Measurements from ENCODE around the gene CHCHD5.

Gene CHCHD5

DNA sequence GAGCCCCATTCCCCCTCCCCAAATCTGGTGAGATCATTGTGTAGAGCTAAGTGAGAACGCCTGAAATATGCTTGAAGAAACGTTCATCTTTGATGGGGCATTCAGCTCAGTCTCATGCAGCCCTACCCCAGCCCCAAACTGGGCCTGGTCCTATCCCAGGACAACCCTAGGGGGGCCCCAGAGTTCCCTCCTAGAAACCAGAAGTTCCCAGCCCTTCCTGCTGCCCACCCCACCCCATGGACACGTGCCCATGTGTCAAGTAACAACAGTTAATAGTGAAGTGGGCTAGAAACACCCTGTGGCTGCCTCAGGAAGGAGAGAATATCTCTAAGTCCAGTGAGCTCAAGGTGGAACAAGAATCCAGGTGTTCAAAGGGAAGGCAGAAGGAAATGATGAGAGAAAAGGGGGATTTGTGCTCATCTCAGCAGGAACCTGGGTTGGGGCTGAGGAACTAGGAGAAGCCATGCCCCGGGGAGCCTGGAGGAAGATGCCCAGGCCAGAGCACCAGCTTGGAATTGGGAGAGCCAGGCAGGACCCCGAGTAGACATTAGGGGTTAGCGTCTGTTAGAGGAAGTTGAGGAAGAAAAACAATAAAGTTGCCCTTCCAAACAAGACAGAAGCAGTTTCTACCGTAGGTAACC is 41.2 kb downstream of the CHCHD5 start:
- H3K4me3 ChIP-seq (ENCODE audit: low read length): no peak overlapping the region
- TF ChIP-seq ZNF274 (IDR thresholded peaks at IDR 0.05; ENCODE audit: low read depth, low read length): no peak

DNA sequence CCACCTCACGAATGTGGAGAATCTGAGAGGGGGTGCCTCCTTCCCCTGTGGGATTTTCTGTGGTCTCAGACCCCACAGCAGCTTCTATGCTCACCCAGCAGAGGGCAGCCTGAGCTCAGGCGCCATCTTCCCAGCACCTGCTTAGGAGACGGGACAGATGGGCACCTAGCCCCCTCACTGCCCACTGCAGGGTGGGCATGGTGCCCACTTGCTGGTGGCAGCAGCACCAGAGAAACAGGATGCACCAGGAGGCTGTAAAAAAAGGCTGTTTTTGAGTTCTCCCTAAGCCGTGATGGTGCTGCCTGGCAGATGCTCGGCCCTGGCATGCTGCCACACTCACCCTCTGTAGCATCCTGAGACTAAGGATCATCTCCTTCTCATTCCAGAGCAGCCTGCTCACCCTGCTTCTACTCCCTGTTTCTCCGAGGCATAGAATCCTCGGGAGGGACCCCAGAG is 42.2 kb downstream of the CHCHD5 start:
- H3K4me3 ChIP-seq (ENCODE audit: low read length): no peak overlapping the region
- TF ChIP-seq ZNF274 (IDR thresholded peaks at IDR 0.05; ENCODE audit: low read depth, low read length): no peak

DNA sequence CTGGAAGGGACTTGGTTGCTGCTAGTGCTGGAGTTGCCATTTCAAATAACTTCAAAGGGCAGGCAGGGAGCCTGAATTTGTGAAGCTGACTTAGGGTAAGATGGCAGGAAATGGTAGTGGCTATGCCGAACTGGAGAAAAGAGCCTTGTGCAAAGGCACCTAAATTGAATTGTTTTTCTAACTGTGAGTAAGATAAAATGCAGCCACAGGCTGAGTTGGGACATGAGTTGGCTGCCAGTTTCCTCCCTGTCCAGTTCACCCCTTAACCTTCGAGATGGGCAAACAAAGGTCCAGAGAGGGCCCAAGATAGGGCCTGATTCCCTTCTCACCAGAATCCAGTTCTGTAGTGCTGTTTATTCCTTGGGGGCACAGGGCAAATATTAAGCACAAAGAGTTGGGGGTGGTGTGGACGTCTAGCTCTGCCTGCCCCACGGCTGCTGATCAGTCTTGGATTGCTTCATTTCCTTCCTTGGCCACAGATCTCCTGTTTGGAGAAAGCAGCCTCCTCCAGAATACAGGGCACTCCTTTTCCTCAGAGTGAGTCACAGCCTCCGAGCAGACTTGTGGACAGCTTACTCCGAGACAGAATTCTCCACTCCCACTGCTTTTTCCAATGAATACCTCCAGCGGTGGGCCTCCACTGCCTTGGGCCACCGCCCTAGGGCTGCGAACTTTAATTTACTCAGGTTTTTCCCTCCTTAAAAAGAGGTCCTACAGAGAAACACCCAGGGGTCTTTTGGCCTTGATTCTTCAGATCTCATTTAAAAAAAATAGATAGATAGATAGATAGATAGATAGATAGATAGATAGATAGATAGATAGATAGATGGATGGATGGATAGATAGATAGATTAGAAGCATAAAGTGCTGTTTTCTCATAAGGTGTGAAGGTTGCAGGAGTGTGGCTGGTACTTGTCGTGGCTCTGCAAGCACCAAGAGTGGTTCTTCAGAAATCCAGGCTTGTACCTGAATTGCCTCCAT is 42.9 kb downstream of the CHCHD5 start:
- no peak for TF ChIP-seq ZNF274 (IDR thresholded peaks at IDR 0.05; ENCODE audit: low read depth, low read length)
- no peak overlapping the region for H3K4me3 ChIP-seq (ENCODE audit: low read length)

DNA sequence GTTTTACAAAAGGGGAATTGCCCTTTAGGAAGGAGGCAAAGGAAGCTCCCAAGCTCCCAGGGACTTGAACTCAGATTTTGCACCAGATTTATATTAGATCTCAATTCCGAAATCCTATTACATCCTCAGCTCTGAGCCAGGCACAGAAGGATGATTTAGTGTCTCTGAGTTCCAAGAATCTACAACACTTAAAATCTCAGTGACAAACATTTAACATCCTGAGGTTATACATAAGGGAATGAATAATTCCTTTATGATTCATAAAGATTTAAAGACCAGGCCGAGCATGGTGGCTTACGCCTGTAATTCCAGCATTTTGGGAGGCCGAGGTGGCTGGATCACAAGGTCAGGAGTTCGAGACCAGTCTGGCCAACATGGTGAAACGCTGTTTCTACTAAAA is 44.8 kb downstream of the CHCHD5 start:
- no peak for TF ChIP-seq ZNF274 (IDR thresholded peaks at IDR 0.05; ENCODE audit: low read depth, low read length)
- no peak overlapping the region for H3K4me3 ChIP-seq (ENCODE audit: low read length)

DNA sequence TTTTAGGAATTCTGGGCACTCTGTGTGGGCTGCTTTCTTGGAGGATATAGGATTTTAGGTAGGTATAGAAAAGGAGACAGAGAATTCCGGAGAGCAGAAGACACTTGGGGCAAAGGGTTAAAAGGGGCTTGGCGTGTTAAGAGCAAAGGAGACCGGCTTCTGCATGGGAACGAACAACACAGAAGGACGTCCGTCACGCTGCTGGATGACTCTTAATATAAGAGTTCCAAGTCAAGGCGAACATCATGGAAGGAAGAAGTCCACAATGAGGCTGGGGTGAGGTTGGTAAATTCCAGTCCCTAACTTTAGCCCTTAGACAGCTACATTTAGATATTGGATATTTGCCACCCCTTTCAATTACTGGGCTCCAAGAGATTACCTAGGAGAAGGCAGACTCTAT is 45.4 kb downstream of the CHCHD5 start:
- no peak for TF ChIP-seq ZNF274 (IDR thresholded peaks at IDR 0.05; ENCODE audit: low read depth, low read length)
- no peak overlapping the region for H3K4me3 ChIP-seq (ENCODE audit: low read length)

DNA sequence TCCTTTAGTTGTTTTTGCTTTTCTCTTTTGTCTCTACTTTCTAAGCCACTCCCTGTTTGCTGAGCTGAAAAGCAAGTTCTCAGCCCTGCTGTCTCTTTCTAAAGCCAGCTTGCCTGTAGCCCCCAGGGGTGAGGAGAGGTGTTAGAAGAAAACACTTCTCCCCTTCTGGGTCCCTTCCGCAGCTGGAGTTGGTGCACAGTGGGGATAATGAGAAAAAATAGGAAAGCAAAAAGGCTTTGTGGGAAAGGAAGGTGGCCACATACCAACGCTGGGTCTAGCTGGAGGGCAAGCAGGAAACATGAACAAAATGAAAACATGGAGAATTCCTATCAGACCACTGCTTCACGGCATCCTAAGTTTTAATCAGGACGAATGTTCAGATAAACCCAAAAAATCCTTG is 45.9 kb downstream of the CHCHD5 start:
- TF ChIP-seq ZNF274 (IDR thresholded peaks at IDR 0.05; ENCODE audit: low read depth, low read length): no peak
- H3K4me3 ChIP-seq (ENCODE audit: low read length): no peak overlapping the region

DNA sequence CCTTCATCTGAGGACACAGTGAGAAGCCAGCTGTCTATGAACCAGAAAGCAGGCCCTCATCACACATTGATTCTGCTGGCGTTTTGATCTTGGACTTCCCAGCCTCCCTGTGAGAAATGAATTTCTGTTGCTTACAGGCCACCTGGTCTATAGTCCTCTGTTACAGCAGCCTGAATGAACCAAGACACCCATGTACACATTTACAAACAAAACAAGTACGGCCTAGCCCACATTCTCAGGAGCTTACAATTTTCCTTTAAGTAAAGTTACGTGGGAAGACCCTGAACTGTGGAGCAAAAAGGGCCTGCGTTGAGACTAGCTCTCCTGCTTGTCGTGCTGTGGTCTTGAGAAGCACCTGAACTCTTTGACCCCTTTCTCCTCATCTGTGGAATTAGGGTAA is 49.3 kb downstream of the CHCHD5 start:
- TF ChIP-seq ZNF274 (IDR thresholded peaks at IDR 0.05; ENCODE audit: low read depth, low read length): no peak
- no peak overlapping the region for H3K4me3 ChIP-seq (ENCODE audit: low read length)

DNA sequence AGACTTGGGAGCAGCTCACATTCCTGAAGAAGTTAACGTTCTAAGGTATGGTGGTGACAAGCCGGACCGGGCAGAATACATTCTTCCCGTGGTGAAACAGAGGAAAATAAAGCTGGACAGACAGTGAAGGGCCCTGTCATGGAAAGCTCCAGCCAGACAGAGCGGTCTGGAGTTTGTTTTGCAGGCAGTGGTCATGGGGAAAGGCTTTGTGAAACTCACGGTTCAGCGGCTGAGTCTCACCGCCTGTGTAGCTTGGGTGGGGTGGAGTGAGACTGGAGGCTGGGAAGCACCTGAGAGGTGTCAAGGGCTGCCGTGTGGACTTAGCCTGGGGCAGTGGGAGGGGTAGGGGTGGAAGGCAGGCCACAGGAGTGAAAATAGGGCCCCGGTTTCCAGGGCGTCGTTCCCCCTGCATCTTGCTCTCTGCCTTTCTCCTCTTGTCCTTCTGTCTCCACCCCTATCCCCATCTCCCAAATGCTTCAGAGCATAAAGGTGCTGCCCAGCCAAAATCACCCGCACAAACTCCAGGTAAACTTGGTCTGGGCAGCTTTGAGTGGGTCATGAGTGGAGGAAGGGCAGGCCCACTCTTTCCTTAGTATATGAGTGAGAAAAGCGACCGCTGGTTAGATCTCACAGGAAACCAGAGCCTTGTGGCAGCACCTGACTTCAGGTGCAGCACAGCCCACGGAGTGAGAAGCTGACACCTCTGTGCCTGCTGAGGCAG is 49.9 kb downstream of the CHCHD5 start:
- TF ChIP-seq ZNF274 (IDR thresholded peaks at IDR 0.05; ENCODE audit: low read depth, low read length): no peak
- no peak overlapping the region for H3K4me3 ChIP-seq (ENCODE audit: low read length)

DNA sequence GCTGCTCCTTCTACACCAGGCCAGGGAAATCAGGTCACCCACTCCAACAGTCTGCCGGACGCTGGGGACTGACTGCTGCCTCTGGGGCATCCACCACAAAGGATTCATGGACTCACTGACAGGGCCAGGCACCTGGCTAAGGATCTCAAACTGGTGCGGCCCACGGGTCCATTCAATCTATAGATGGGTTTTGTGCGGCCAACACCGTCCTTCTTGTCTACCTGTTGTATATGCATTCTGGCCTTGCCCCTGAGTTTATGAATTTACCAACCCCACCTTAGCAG is 50.4 kb downstream of the CHCHD5 start:
- no peak for TF ChIP-seq ZNF274 (IDR thresholded peaks at IDR 0.05; ENCODE audit: low read depth, low read length)
- no peak overlapping the region for H3K4me3 ChIP-seq (ENCODE audit: low read length)

DNA sequence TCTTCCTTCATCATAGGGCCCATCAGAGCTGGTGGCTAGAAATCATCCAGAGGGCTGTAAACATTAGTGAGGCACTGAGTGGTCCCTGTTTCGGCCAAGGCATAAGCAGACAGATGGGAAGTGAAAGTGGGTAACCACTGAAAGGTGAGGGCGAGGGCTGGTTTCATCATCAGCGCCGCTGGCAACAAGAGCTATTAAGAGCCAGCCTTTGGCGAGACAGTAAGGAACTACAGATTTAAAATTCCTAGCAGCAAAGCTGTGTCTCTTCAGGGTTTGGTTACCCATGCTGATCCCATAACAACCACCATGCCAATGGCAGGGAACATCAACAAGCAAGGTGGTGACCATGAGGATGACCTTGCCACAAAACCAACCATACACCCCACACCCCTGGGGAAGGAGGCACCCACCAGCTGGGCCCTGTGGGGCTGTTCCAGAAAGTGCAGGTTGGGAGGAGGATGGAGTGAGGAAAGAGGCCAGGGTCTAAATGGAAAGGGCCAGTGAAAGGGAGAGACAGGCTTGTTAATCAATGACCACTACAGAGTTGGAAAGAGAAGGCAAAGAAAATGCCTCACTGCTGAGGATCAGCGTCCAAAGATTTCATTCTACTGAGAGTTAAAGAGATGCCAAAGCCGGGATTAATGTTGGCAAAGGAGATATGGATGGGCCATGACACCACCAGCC is 52.3 kb downstream of the CHCHD5 start:
- no peak overlapping the region for H3K4me3 ChIP-seq (ENCODE audit: low read length)
- TF ChIP-seq ZNF274 (IDR thresholded peaks at IDR 0.05; ENCODE audit: low read depth, low read length): no peak

DNA sequence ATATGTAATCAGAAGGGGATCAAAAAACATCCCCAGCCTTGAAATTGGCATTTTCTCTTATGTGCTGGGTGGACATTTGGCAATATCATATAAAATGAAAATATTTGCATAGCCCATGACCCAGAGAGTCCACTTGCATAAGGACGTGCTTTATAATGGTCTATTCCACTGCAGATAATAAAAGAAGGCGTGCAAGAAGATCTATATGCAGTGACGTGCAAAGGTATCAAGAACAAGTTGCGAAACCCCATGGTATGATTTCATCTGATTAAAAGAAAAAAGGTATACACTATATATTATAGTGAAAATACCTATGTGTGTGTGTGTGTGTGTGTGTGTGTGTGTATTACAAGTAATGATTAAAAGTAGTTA is 52.9 kb downstream of the CHCHD5 start:
- H3K4me3 ChIP-seq (ENCODE audit: low read length): no peak overlapping the region
- TF ChIP-seq ZNF274 (IDR thresholded peaks at IDR 0.05; ENCODE audit: low read depth, low read length): no peak
